SK-N-SH (cell line): ENCODE results near the gene CDH22. TPM values are rescaled to one million over a fixed set of nuclear protein-coding genes. Genes with fewer than 3 reads are reported as not detected.

ENCODE experiments used
- CTCF ChIA-PET: fragments of 300-600, 350-600 bp; formaldehyde crosslinking; extraction: SDS; loops from one replicate; lab custom pipeline; 2021; lab: Yijun Ruan, JAX
- POLR2A ChIA-PET: fragments of 350-600 bp; sonication (Branson Sonifier 250); formaldehyde crosslinking; extraction: SDS; loops from one replicate; lab custom pipeline; 2020; ENCODE audit warnings: antibody characterized with exemption, inconsistent platforms; lab: Yijun Ruan, JAX
- DNase-seq: peaks from one replicate; pipeline ENCODE4 v3.0.0; 2012
- H2AFZ ChIP-seq: fragments of 200-600 bp; sonication (generic); 2 replicates; pipeline ENCODE4 v1.8.1; 2016; ENCODE audit warnings: antibody characterized with exemption, mild to moderate bottlenecking, low read depth
- H3F3A ChIP-seq: fragments of 200-600 bp; sonication (generic); replicated peaks from 2 replicates; pipeline ENCODE3; 2016; ENCODE audit warnings: antibody characterized with exemption, mild to moderate bottlenecking; ENCODE audit not compliant: insufficient read depth
- H3K27ac ChIP-seq, 2 experiments: fragments of 200-500 bp in 1 of 2; fragments of 200-600 bp in 1 of 2; sonication (Bioruptor generic) in 1 of 2; sonication (generic), shearing (Covaris generic) in 1 of 2; 2 replicates each; pipeline versions ENCODE4 v1.5.1 to v1.6.1; 2014 to 2016; ENCODE audit warnings: low read depth in 2 of 2, inconsistent platforms in 1 of 2, low read length in 1 of 2, mild to moderate bottlenecking in 1 of 2, mixed read lengths in 1 of 2
- H3K27me3 ChIP-seq: fragments of 200-600 bp; sonication (generic), shearing (Covaris generic); 2 replicates; pipeline ENCODE4 v1.6.1; 2016; ENCODE audit warnings: mixed run types; ENCODE audit not compliant: insufficient read depth
- H3K36me3 ChIP-seq, 2 experiments: fragments of 200-500 bp in 1 of 2; fragments of 200-600 bp in 1 of 2; sonication (Bioruptor generic) in 1 of 2; sonication (generic) in 1 of 2; replicated peaks in 1 of 2; 2 replicates each; pipeline versions ENCODE3 to v1.5.1; 2014 to 2016; ENCODE audit warnings: low read length in 1 of 2, mild to moderate bottlenecking in 1 of 2; ENCODE audit not compliant: insufficient read depth in 2 of 2, control insufficient read depth in 1 of 2
- H3K4me1 ChIP-seq, 2 experiments: fragments of 200-500 bp in 1 of 2; fragments of 200-600 bp in 1 of 2; sonication (Bioruptor generic) in 1 of 2; sonication (generic), shearing (Covaris generic) in 1 of 2; 2 replicates each; pipeline versions ENCODE4 v1.5.1 to v1.6.1; 2014 to 2016; ENCODE audit warnings: low read depth in 1 of 2, low read length in 1 of 2, mixed run types in 1 of 2; ENCODE audit not compliant: insufficient read depth in 2 of 2, control insufficient read depth in 1 of 2
- H3K4me2 ChIP-seq: fragments of 200-600 bp; sonication (generic), shearing (Covaris generic); 2 replicates; pipeline ENCODE4 v1.6.1; 2017; ENCODE audit warnings: mixed run types
- H3K4me3 ChIP-seq, 2 experiments: fragments of 200-500 bp in 1 of 2; fragments of 200-600 bp in 1 of 2; sonication (Bioruptor generic) in 1 of 2; sonication (generic), shearing (Covaris generic) in 1 of 2; 2 replicates each; pipeline versions ENCODE4 v1.5.1 to v1.8.1; 2014 to 2016; ENCODE audit warnings: low read depth in 2 of 2, inconsistent platforms in 1 of 2, low read length in 1 of 2, mild to moderate bottlenecking in 1 of 2, mixed read lengths in 1 of 2, moderate library complexity in 1 of 2
- H3K79me2 ChIP-seq: fragments of 200-600 bp; sonication (generic); 2 replicates; pipeline ENCODE4 v1.8.1; 2017; ENCODE audit warnings: mild to moderate bottlenecking; ENCODE audit not compliant: insufficient read depth
- H3K9ac ChIP-seq: fragments of 200-600 bp; sonication (generic); 2 replicates; pipeline ENCODE4 v1.6.1; 2017; ENCODE audit warnings: mixed run types
- H3K9me2 ChIP-seq: fragments of 200-600 bp; sonication (generic); 2 replicates; pipeline ENCODE4 v1.6.1; 2017; ENCODE audit warnings: mixed run types
- H3K9me3 ChIP-seq: fragments of 200-600 bp; sonication (generic); 2 replicates; pipeline ENCODE4 v1.6.1; 2017; ENCODE audit warnings: mixed run types, mild to moderate bottlenecking, moderate library complexity
- H4K20me1 ChIP-seq: fragments of 200-600 bp; sonication (generic); 2 replicates; pipeline ENCODE4 v1.6.1; 2017; ENCODE audit warnings: mild to moderate bottlenecking, mixed run types; ENCODE audit not compliant: insufficient read depth
- CTCF ChIP-seq: fragments of 200-600 bp; sonication (generic); IDR thresholded peaks from 2 replicates; pipeline ENCODE4 v1.6.1; 2017; ENCODE audit warnings: antibody characterized with exemption, mild to moderate bottlenecking, moderate library complexity
- ELF1 ChIP-seq: IDR thresholded peaks from 2 replicates; pipeline ENCODE4 v1.4.0; 2012
- EP300 ChIP-seq, 2 experiments: IDR thresholded peaks; 2 replicates each; pipeline versions ENCODE4 v1.4.0 to v1.6.1; 2012; ENCODE audit warnings: borderline replicate concordance in 1 of 2, low read depth in 1 of 2, low read length in 1 of 2
- EZH2phosphoT487 ChIP-seq: fragments of 200-600 bp; sonication (generic); IDR thresholded peaks from 2 replicates; pipeline ENCODE4 v1.6.1; 2017; ENCODE audit warnings: low read depth, mixed run types, mild to moderate bottlenecking, antibody characterized with exemption, moderate library complexity, borderline replicate concordance
- FOSL2 ChIP-seq: IDR thresholded peaks from 2 replicates; pipeline ENCODE4 v1.4.0; 2012; ENCODE audit warnings: low read depth, mild to moderate bottlenecking, moderate library complexity, borderline replicate concordance
- FOXJ3 ChIP-seq: sonication (generic); formaldehyde crosslinking; IDR thresholded peaks from 2 replicates; pipeline ENCODE4 v1.5.1; 2020; ENCODE audit warnings: mild to moderate bottlenecking, missing genetic modification reagents
- FOXM1 ChIP-seq: IDR thresholded peaks from 2 replicates; pipeline ENCODE4 v1.4.0; 2012; ENCODE audit warnings: low read depth, mild to moderate bottlenecking
- GABPA ChIP-seq: IDR thresholded peaks from 2 replicates; pipeline ENCODE4 v1.4.0; 2012; ENCODE audit warnings: low read depth, mild to moderate bottlenecking
- MAX ChIP-seq: IDR thresholded peaks from 2 replicates; pipeline ENCODE4 v1.4.0; 2012; ENCODE audit warnings: low read depth
- MXI1 ChIP-seq: IDR thresholded peaks from 2 replicates; pipeline ENCODE4 v1.6.1; 2012; ENCODE audit warnings: mild to moderate bottlenecking, low read depth, low read length, improper control_type of control experiment
- NFIC ChIP-seq: IDR thresholded peaks from 2 replicates; pipeline ENCODE4 v1.4.0; 2012; ENCODE audit warnings: borderline replicate concordance
- NRF1 ChIP-seq: IDR thresholded peaks from 2 replicates; pipeline ENCODE4 v1.6.1; 2012; ENCODE audit warnings: low read depth, mild to moderate bottlenecking, low read length
- POLR2AphosphoS5 ChIP-seq: IDR thresholded peaks from 2 replicates; pipeline ENCODE4 v1.6.1; 2012; ENCODE audit warnings: low read depth, low read length
- RAD21 ChIP-seq: IDR thresholded peaks from 2 replicates; pipeline ENCODE4 v1.6.1; 2012; ENCODE audit warnings: mild to moderate bottlenecking, low read length
- RCOR1 ChIP-seq: fragments of 150-350 bp; IDR thresholded peaks from 2 replicates; pipeline ENCODE4 v1.6.1; 2017; ENCODE audit warnings: antibody characterized with exemption, low read length
- REST ChIP-seq: IDR thresholded peaks from 2 replicates; pipeline ENCODE4 v1.6.1; 2012; ENCODE audit warnings: mild to moderate bottlenecking, low read depth, low read length, moderate library complexity
- RFX5 ChIP-seq: IDR thresholded peaks from 2 replicates; pipeline ENCODE4 v1.6.1; 2012; ENCODE audit warnings: mild to moderate bottlenecking, improper control_type of control experiment, low read length
- SMC3 ChIP-seq: IDR thresholded peaks from 2 replicates; pipeline ENCODE4 v1.6.1; 2012; ENCODE audit warnings: low read depth, low read length, improper control_type of control experiment
- TCF12 ChIP-seq: IDR thresholded peaks from 2 replicates; pipeline ENCODE4 v1.4.0; 2012
- WGBS: methylation state at CpG from one replicate; pipeline ENCODE4 v1.1.6; 2017; ENCODE audit warnings: low lambda C conversion rate; 5-methylcytosine and 5-hydroxymethylcytosine counted together
- polyA plus RNA-seq, 3 experiments: library from polyadenylated mRNA; depleted of rRNA; stranded (reverse); fragments of >200 nt; gene quantifications; 2 replicates each; pipeline ENCODE4 v1.2.3, GENCODE V29; 2012

CDH22 gene
- polyA plus RNA-seq, 1 of the 3 experiments (the other 2 are of a cell fraction): not detected

- Histone ChIP-seq H3K4me1 (peaks cover 0 to 7% of the 10 kb centered on the region in 2 experiments; a peak in 1 of 4 replicates), H3K9ac (no peak overlapping the region), H3K4me3 (no peak overlapping the region), H3F3A (no peaks in the 10 kb centered on the region), H2AFZ (no peak overlapping the region), H3K9me2 (no peaks in the 10 kb centered on the region), H3K27me3 (no peaks in the 10 kb centered on the region), H3K9me3 (no peaks in the 10 kb centered on the region), H3K27ac (no peak overlapping the region), H3K36me3 (no peaks in the 10 kb centered on the region), H3K4me2 (no peak overlapping the region), H3K79me2 (no peaks in the 10 kb centered on the region), H4K20me1 (no peaks in the 10 kb centered on the region)
- WGBS: 47% methylated on average over 3 of the region's 4 CpGs
- TF ChIP-seq ELF1 (no peak), EZH2phosphoT487 (no peak)
- CTCF ChIA-PET: interaction anchor here (0.8 to 2.1 kb wide), 2 partner anchors 100 to 129 kb away, joined by 3 to 9 read pairs; no protein-coding TSS in a partner anchor
- no peak for DNase-seq
- POLR2A ChIA-PET: no interaction called here
These were observed 50.4 kb downstream of the CDH22 start for GRCh38 chr20:46257887-46258286.

- POLR2A ChIA-PET: no interaction called here
- Histone ChIP-seq H4K20me1 (no peaks in the 10 kb centered on the region), H3K27me3 (no peaks in the 10 kb centered on the region), H3K9me2 (no peaks in the 10 kb centered on the region), H3F3A (no peaks in the 10 kb centered on the region), H3K4me2 (no peak overlapping the region), H3K4me1 (peaks cover 0 to 7% of the 10 kb centered on the region in 2 experiments; a peak in 1 of 4 replicates)
- WGBS: 37% methylated on average over 4 of the region's 4 CpGs
- TF ChIP-seq NFIC: no peak
- no peak for TF ChIP-seq NRF1
- TF ChIP-seq RCOR1: no peak
- no peak for TF ChIP-seq EP300 (IDR thresholded peaks at IDR 0.05; ENCODE audit: borderline replicate concordance in 1 of 2, low read depth in 1 of 2, low read length in 1 of 2)
- TF ChIP-seq CTCF: no peak
- no peak for TF ChIP-seq MXI1
- TF ChIP-seq FOXM1: no peak
- TF ChIP-seq RAD21: no peak
- TF ChIP-seq EZH2phosphoT487: no peak
- no peak for TF ChIP-seq REST
- TF ChIP-seq MAX: no peak
- no peak for TF ChIP-seq FOSL2
- TF ChIP-seq SMC3: no peak
- TF ChIP-seq FOXJ3: no peak
- no peak for TF ChIP-seq TCF12
- TF ChIP-seq RFX5: no peak
- TF ChIP-seq GABPA: no peak
- no peak for TF ChIP-seq POLR2AphosphoS5
- TF ChIP-seq, all 33 proteins: peak for 0
- H2AFZ ChIP-seq: no peak overlapping the region
- H3K9me3 ChIP-seq: no peaks in the 10 kb centered on the region
- CTCF ChIA-PET: interaction anchor here (0.9 to 2.5 kb wide), 4 partner anchors 51 to 128 kb away, joined by 3 to 8 read pairs (median 4); no protein-coding TSS in a partner anchor
- no peaks in the 10 kb centered on the region for H3K36me3 ChIP-seq
- H3K79me2 ChIP-seq: no peaks in the 10 kb centered on the region
- no peak overlapping the region for H3K4me3 ChIP-seq
- DNase-seq: no peak
- no peak overlapping the region for H3K27ac ChIP-seq
- H3K9ac ChIP-seq: no peak overlapping the region
These were observed 52.0 kb downstream of the CDH22 start for GRCh38 chr20:46256293-46256692.
